Calu3 (cell line): ENCODE results near the gene UTP15. TPM values are rescaled to one million over a fixed set of nuclear protein-coding genes. Genes with fewer than 3 reads are reported as not detected.
A peak's percentile ranks its signal among the peaks of the same experiment; 100 is the strongest.

Experiments used
- BruUV-seq: library from RNA; stranded (reverse); fragments of 400-500 nt; replicated peaks from 2 replicates; lab custom pipeline; 2021; lab: Mats Ljungman, UMichigan
- CTCF ChIA-PET: fragments of 300-600 bp; sonication (Branson Sonifier 250); formaldehyde crosslinking; loops from one replicate; lab custom pipeline; 2022; ENCODE audit warnings: antibody characterized with exemption; lab: Charles Lee
- DNase-seq: peaks from one replicate; pipeline ENCODE4 v3.0.0; 2022
- H3K27ac Mint-ChIP-seq: one replicate; pipeline ENCODE4 v1.8.0; 2022; ENCODE audit warnings: mixed read lengths; ENCODE audit not compliant: unreplicated experiment
- H3K27me3 Mint-ChIP-seq: one replicate; pipeline ENCODE4 v1.8.0; 2022; ENCODE audit warnings: mixed read lengths; ENCODE audit not compliant: unreplicated experiment
- H3K36me3 Mint-ChIP-seq: one replicate; pipeline ENCODE4 v1.8.0; 2022; ENCODE audit warnings: mild to moderate bottlenecking, moderate library complexity, mixed read lengths; ENCODE audit not compliant: insufficient read depth, unreplicated experiment
- H3K4me1 Mint-ChIP-seq: one replicate; pipeline ENCODE4 v1.8.0; 2022; ENCODE audit warnings: mild to moderate bottlenecking, low read depth, mixed read lengths; ENCODE audit not compliant: unreplicated experiment
- H3K4me3 Mint-ChIP-seq: one replicate; pipeline ENCODE4 v1.8.0; 2022; ENCODE audit warnings: mild to moderate bottlenecking, low read depth, moderate library complexity, mixed read lengths; ENCODE audit not compliant: unreplicated experiment
- H3K9me3 Mint-ChIP-seq: one replicate; pipeline ENCODE4 v1.8.0; 2022; ENCODE audit warnings: low read depth, mixed read lengths; ENCODE audit not compliant: unreplicated experiment
- CTCF ChIP-seq: fragments of 200-600 bp; IDR thresholded peaks from one replicate; pipeline ENCODE4 v1.8.0; 2022; ENCODE audit warnings: antibody characterized with exemption; ENCODE audit not compliant: unreplicated experiment
- intact Hi-C: fragments of 100-400 bp; cut with micrococcal nuclease; formaldehyde crosslinking; loops from one replicate; pipeline ENCODE4 v1.10.0; 2022; ENCODE audit not compliant: unreplicated experiment
- total RNA-seq: library from RNA; stranded (reverse); gene quantifications from 2 replicates; pipeline ENCODE4 v1.2.3, GENCODE V29; 2022

The UTP15 gene
- total RNA-seq, 1 experiment from 2014 or later = 44.4 TPM

GRCh38 chr5:73564018-73564417 lies 1.5 kb upstream of the UTP15 start:
- H3K36me3 Mint-ChIP-seq = peaks cover 32% of the 10 kb centered on the region
- H3K27me3 Mint-ChIP-seq = no peaks in the 10 kb centered on the region
- peaks cover 16% of the 10 kb centered on the region for H3K4me1 Mint-ChIP-seq
- H3K4me3 Mint-ChIP-seq = peak overlapping the region; percentile 70
- no TSS peak for BruUV-seq
- TF ChIP-seq CTCF = no peak
- H3K27ac Mint-ChIP-seq = peak overlapping the region; percentile 43
- no peaks in the 10 kb centered on the region for H3K9me3 Mint-ChIP-seq
- CTCF ChIA-PET = interaction anchor here (0.6 to 1.9 kb wide), 3 partner anchors 20 to 1132 kb away, joined by 5 read pairs; no protein-coding TSS in a partner anchor
- intact Hi-C loops = loop anchor here (2.0 kb wide), 1 partner anchor 49 kb away; no protein-coding TSS in a partner anchor
- no peak for DNase-seq

DNA sequence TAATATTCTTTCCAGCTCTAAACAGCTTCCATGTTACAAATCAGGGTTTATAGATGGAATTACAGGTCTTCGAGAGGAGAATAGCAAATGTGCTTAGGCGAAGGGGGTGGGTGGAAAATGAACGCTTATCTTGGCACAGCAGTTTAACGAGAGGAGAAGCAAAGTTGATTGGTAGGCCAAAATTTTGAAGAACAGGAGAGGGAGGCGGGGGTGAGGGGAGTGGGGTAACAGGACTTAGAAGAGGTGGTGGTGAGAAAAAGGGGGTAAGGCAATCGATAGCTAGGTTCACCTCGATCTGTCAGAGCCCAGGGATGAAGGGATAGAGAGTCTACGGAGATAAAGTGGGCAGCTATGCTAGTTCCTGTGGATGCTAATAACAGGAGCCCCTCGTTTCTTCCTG lies 868 bp upstream of the UTP15 start:
- H3K4me1 Mint-ChIP-seq = peaks cover 16% of the 10 kb centered on the region

GRCh38 chr5:73565969-73566547 lies 515 bp downstream of the UTP15 start:
- peaks cover 16% of the 10 kb centered on the region for H3K4me1 Mint-ChIP-seq
- no peaks in the 10 kb centered on the region for H3K9me3 Mint-ChIP-seq
- CTCF ChIA-PET = no interaction called here
- H3K36me3 Mint-ChIP-seq = peaks cover 35% of the 10 kb centered on the region
- peak overlapping the region; percentile 70 for H3K4me3 Mint-ChIP-seq
- BruUV-seq = TSS peak; percentile 73
- peak overlapping the region; percentile 68 for H3K27ac Mint-ChIP-seq
- no peak for TF ChIP-seq CTCF
- intact Hi-C loops = loop anchor here (2.0 kb wide), 1 partner anchor 51 kb away; no protein-coding TSS in a partner anchor
- no peaks in the 10 kb centered on the region for H3K27me3 Mint-ChIP-seq
- no peak for DNase-seq

More for the DNA sequence above, 868 bp upstream of the UTP15 start:
- Mint-ChIP-seq H3K4me3 (peak overlapping the region; percentile 70), H3K36me3 (peaks cover 31% of the 10 kb centered on the region), H3K9me3 (no peaks in the 10 kb centered on the region), H3K27me3 (no peaks in the 10 kb centered on the region), H3K27ac (peak overlapping the region; percentile 68)
- TF ChIP-seq CTCF = no peak
- CTCF ChIA-PET = interaction anchor here (0.6 to 1.9 kb wide), 5 partner anchors 20 to 68 kb away, joined by 3 to 5 read pairs (median 4); no protein-coding TSS in a partner anchor
- intact Hi-C loops = loop anchor here (2.0 kb wide), 1 partner anchor 50 kb away; no protein-coding TSS in a partner anchor
- DNase-seq = no peak
- BruUV-seq = TSS peak; percentile 44

GRCh38 chr5:73582285-73583145 lies 17.0 kb downstream of the UTP15 start:
- CTCF ChIA-PET = no interaction called here
- Mint-ChIP-seq H3K27ac (no peak overlapping the region), H3K4me1 (no peaks in the 10 kb centered on the region), H3K27me3 (no peaks in the 10 kb centered on the region), H3K9me3 (no peaks in the 10 kb centered on the region), H3K4me3 (no peak overlapping the region), H3K36me3 (peaks cover 18% of the 10 kb centered on the region)
- no TSS peak for BruUV-seq
- no peak for TF ChIP-seq CTCF
- no peak for DNase-seq
- intact Hi-C loops = no loop called here
